SK-N-DZ (cell line): Measurements from ENCODE around the gene FRG2. TPM values are rescaled to one million over a fixed set of nuclear protein-coding genes. Genes with fewer than 3 reads are reported as not detected.
"Not testable (repeated sequence)": the region's sequence is repeated elsewhere in the genome, so short reads cannot be mapped to it uniquely, and the experiment has no call there.

Experiments
- DNase-seq: peaks from one replicate; pipeline ENCODE4 v3.0.0-alpha.2; 2015; ENCODE audit warnings: low spot score
- polyA plus RNA-seq, 2 experiments: library from polyadenylated mRNA; depleted of rRNA; stranded (reverse); fragments of >200 nt; gene quantifications; 2 replicates each; pipeline ENCODE4 v1.2.3, GENCODE V29; 2014

FRG2 gene
- not detected in 2 replicates for polyA plus RNA-seq (2014; cell fraction: cytosol; rRNA removed)
- not detected in 2 replicates for polyA plus RNA-seq (2014; cell fraction: nucleus; rRNA removed)

DNA sequence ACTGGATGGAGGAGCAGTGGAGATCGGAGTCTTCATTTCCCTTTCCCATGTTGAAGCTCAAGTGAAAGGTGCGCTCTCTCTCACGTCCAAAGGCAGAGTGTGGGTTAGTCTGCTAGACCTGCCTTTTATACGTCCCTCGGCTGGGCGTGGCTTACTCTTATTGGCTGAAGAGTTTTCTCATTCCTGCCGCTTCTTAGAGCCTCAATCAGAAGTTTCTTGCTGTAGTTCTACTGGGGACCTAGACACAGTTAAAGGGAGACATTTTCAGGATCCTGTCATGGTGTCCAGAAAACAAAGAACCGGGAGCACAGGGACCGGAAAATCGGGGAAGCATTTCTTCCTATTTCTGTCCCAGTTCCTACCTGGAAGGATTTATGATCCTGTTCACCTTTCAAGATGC is at the start of gene FRG2:
Gene FRG2, minus strand, starts transcription at position 101 of the 400 bp plus-strand sequence. Its CDS starts 52 bp downstream, at position 49.
- DNase-seq, result not testable (repeated sequence)

DNA sequence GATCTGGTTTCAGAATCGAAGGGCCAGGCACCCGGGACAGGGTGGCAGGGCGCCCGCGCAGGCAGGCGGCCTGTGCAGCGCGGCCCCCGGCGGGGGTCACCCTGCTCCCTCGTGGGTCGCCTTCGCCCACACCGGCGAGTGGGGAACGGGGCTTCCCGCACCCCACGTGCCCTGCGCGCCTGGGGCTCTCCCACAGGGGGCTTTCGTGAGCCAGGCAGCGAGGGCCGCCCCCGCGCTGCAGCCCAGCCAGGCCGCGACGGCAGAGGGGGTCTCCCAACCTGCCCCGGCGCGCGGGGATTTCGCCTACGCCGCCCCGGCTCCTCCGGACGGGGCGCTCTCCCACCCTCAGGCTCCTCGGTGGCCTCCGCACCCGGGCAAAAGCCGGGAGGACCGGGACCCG is 41.3 kb upstream of the FRG2 start:
- DNase-seq, result not testable (repeated sequence)

DNA sequence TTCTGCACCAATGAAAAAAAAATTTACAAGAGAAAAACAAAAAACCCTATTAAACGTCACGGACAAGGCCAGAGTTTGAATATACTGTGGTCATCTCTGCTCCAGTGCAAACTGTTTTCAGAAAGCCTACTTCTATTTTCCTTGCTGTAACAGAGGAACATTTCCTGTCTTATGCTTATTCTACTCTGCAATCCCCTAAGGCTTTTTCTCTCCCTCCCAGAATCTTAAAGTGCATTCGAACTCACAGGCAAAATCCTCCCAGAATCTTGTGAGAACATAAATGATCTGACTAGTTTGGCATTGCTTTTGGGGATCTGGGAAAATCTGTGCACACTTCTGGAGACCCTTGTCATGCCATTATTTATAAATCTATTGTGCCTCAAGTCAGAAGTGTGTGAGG is 37.7 kb upstream of the FRG2 start:
- DNase-seq, result not testable (repeated sequence)

DNA sequence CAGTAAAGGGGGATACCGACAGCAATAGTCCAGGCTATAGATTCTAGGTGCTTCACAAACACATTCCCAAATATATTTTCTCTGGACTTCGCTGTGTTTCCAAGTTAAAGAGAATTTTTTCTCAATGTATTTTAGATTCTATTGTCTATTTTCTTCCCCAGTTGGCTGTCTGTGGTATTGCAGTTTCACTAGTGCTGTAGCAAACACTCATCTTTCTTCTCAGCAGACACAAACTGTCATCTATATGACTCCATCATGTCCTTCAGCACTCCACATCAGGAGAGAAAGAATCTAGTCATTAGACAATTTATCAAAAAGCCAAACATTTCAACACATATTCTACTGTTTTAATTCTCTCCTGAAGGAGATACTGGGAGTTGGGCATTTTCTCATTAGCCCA is 37.3 kb upstream of the FRG2 start, which contains the start of gene DBET:
Gene DBET, plus strand, starts transcription at position 161 of the 400 bp plus-strand sequence.
- DNase-seq, result not testable (repeated sequence)

DNA sequence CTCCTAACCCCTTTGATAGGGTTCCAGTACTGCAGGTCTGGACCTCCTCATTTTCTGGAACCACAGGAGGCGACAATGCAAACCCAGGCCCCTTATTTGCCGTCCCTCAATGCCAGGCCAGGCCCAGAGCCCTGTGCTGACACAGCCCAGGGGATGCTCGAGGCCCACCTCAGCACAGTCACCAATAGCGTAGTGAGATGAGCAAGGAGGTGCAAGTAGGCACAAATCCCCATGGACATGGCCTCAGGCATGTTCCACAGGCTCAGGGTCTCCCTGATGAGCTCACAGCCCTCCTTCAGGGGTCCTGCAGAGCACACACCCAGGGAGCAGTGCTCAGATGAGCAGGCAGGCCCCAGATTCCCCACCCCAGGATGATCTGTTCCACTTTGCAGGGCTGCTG is 31.9 kb upstream of the FRG2 start:
- not testable (repeated sequence) for DNase-seq

DNA sequence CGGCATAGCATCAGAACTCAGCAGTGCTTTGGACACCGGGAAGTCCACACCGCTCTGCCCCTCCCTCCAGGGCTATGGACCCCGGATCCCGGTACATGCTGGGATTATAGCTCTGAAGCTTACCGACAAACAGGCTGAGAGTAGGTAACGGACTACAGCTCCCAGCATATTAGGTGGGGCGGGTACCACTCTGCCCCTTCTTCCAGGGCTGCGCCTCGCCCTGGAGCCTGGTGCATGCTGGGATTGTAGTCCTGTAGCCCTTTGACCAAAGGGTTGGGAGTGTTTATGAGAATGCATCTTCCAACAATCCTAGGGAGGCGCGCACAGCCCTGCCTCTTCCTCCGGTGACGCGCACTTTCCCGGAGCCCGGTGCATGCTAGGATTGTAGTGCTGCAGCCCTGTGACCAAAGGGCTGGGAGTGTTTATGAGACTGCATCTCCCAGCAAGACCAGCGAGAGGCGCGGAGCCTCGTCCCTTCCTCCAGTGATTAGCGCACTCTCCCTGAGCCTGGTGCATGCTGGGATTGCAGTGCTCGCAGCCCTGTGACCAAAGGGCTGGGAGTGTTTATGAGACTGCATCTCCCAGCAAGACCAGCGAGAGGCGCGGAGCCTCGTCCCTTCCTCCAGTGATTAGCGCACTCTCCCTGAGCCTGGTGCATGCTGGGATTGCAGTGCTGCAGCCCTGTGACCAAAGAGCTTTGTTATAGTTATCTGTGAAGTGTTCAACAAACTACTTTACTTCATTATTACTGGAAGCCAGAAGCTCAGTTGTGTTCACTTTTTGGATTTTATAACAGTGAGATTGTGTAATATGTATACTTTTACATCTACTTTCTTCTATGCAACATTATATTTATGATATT is 22.6 kb upstream of the FRG2 start:
- DNase-seq, result not testable (repeated sequence)

DNA sequence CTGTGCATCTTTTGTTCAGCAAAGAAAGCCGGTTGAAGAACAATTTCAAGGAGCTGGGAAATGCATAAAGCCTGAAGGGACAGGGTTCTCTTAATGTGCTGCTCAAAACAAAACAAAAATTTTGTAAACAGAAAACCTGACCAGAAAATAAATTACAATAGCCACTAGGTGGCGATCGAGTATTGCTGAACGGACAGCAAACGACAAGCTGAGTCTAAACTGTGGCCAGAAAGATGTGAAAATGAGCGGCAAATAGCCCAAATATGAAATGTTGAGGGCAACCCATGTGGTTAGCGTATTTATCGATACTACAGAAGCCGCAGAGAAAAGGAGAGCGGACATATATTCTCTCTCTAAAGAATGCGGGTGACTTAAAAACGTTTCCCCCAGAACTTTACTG is 20.6 kb upstream of the FRG2 start:
- not testable (repeated sequence) for DNase-seq

DNA sequence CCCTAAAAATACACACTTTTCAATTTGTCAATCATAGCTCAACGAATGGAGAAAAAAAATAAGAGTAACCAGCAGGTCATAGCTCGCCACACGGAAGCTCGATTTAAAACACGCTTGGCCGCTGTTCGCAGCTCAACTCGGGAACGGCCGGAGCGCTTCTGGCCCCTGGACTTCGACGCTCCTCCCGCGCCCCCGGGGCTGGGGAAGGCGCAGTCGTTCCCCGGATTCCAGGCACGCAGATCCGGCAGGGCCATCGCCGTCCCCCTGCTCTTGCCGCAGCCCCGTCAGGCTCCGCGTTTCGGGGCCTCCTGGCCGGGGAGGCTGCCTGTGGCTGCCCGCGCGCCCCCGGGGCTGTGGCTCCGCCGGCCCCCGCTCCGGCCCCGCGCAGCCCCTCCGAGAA is 13.8 kb upstream of the FRG2 start:
- DNase-seq, result not testable (repeated sequence)

DNA sequence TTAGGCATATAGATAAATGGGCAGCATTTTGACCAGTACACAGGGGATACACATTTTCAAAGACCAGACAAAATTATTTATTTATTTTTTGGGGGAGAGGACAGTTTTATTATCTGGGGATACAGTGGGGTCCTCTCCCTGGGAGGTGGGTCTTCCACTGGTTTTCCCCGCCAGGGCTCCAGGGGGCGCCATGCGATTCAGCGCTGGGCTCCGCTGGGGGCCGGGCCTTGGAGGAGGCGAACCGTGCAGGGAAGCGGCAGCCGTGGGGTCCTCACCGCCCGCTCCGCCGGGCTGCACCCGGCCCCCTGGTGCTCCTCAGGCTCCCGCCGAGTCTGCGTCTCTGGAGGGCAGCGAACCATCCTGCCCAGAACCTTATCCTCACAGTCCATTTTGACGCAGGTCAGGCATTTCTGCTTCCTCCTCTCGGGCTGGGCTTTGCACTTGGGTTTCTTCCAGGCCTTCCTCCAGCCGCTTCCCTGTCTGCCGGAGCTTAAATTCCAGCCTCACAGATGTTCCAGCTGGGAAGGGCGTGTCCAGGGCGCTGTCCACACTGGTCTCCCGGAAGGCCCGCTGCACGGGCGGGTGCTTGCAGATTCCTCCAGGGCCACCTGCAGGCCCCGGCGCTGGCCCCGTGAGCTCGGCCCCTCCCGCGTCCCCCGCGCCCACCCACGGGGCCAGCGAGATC is 10.8 kb upstream of the FRG2 start:
- DNase-seq, result not testable (repeated sequence)

DNA sequence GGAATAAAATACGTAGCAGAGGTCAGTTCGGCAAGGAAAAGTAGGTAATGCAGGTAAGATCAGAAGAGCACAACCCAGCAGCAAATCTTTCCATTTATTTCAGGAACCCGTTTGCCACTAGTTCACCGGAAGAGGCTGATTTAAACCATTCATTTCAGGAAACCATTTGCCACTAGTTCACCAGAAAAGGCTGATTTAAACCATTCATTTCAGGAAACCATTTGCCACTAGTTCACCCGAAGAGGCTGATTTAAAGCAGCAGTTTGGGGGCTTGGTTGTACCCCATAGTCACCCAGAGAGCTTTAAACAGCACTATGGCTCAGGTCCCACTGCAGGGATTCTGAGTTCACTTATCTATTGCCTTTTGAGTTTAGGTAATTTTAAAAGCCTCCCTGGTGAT is 4.2 kb upstream of the FRG2 start:
- not testable (repeated sequence) for DNase-seq

DNA sequence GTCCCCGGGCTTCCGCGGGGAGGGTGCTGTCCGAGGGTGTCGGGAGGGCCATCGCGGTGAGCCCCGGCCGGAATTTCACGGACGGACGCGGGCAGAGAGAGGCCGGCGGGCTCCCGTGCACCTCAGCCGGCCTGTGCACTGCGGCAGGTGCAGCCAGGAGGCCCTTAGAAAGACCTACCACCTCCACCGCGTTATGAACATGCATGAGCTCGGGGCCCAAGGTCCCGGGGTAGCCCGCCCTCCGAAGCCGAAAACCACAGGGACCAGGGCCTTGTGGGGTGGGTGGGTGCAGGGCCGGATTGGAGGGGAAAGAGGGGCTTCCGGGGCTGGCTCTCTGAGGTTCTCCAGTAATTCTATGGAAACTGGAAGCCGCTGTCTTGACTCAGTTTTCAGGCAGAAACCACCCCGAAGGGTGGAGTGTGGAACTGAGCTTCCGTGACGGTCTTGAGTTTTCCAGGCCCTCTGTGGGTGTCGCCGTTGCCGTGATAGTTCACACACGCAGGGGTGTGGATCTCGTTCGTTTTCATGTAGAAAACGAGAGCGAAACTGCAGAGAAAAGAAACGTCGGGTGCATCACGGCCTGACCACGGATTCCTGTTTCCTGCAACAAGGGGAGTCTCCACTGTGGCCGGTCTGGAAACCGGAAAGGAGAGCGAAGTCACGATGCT is 4.3 kb downstream of the FRG2 start:
- not testable (repeated sequence) for DNase-seq

DNA sequence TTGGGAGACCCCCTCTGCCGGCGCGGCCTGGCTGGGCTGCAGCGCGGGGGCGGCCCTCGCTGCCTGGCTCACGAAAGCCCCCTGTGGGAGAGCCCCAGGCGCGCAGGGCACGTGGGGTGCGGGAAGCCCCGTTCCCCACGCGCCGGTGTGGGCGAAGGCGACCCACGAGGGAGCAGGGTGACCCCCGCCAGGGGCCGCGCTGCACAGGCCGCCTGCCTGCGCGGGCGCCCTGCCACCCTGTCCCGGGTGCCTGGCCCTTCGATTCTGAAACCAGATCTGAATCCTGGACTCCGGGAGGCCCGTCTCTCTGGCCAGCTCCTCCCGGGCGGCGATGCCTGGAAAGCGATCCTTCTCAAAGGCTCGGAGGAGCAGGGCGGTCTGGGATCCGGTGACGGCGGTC is 5.1 kb downstream of the FRG2 start:
- DNase-seq, result not testable (repeated sequence)

DNA sequence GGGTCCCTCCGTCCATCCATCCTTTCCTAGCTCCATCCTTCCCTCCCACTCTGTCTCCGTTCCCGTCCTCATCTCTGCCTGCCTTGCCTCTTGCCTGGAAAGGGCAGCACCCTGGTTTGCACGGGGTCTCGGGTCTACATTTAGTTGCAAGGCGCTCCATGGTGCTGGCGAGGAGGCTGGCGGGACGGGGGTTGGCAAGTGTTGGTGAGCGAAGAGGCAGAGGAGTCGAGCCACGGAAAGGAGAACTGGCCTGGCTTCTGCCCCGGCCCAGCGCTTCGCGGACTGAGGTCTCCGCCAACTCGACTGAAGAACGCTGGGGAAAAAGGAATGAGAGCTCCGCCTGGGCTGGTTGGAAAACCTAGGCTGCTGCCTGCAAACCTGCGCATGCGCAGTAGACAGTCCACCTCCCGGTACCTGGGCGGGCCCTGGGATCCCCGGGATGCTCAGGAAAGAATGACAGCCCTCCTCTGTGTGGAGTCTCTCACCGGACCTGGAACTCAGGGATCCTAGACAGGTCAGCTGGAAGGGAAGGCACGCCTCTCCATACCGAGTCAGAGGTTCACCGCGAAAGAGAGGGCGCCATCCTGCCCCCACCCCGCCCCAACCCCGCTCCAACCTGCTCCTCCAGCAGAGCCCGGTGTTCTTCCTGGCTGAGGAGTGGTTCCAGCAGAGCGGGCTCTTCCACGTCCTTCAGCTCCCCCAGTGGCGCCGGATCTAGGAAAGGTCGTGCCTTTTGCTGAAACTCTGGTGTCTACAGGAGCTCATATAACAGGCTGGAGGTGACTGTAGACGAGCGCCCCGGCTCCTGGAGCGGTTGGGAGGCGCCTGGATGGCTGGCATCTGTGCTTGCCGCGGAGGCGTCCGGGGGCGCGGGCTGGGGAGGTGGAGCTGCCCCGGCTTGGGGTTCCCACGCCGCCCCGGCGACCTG is 6.0 kb downstream of the FRG2 start:
- DNase-seq, result peak; percentile 81

DNA sequence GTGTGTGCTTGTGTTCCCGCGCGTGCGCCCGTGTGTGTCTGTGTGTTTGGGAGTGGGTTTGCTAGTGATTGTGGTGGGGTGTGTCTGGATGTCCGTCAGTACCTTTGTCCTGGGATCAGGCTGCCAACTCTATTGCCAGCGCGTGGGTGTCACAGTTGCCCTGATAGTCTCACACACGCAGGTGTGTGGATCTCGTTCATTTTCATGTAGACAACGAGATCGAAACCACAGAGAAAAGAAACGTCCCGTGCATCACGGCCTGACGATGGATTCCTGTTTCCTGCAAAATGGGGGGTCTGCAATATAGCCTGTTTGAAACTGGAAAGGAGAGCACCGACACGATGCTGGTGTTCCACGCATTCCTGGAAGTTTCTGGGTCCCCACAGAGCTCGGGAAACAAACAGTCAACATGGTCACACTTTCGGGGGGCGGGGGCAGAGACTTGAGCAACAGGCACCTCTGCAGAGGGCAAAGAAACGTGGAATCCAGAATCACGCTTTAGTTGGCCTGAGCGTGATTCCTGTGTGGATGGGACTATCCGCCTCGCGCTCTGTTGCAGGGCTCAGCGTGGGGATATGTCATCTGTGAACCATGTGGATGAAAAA is 7.1 kb downstream of the FRG2 start:
- DNase-seq, result not testable (repeated sequence)

DNA sequence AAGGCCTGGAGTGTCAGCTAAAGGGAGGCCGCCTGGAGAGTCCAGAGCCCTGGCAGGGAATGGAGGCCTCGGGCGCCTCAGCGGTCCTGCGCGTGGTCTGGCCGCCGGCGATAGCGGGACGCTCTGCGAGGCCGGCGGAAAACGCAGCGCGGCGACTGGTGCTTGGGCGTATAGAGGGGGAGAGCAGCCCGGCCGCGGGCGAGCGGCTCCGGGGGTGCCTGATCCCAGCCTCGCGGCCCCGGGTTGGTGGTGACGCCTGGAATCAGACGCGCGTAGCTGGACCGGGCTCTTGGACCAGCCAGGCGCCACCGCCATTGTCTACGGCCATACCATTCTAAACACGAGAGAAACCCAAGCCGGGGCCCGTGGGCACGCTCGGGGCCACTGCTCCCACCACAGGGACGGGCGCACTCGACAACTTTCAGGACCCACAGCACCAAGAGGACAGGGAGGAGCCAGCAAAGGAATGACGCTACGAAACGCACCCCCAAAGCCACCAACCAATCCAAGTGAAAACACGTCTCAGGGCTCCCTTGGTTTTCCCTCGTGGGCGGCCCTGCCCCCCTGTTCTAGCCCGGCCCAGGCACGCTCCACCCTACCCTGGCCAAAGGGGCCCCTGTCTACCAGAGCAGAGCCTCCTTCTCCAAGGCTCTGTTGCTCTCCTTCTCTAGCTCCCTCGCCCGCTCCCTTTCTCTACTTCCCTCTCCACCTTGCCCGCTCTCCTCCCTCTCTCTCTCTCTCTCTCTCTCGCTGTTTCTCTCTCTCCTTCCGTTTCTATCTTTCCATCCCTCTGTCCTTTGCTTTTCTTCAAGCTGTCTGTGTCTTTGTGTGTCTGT is 7.8 kb downstream of the FRG2 start:
- DNase-seq, result no peak

DNA sequence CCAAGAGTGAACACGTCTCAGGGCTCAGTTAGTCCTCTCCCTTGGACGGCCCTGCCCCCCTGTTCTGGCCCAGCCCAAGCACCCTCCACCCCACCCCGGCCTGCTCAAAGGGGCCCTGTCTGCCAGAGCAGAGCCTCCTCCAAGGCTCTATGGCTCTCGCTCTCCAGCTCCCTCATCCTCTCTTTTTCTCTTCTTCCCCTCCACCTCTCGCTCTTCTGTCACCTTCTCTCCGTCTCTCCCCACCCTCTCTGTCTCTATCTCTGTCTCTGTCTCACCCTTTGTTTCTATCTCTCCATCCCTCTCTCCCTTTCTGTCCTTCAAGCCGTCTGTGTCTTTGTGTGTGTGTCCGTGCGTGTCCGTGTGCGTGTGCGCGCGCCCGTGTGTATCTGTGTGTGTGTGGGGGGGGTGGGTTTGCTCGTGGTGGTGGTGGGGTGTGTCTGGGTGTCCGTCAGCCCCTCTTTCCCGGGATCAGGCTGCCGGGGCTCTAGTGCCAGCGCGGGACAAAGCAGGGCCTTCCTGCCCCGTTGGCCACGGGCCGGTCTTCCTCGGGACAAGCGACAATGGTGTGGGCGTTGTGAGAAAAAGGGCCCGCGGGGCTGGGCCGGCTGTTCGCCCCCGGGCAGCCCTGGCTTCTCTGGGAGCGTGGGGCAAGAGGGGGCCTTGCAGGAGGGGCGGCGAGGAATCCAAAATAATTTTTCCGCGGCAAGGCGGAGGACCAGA is 8.7 kb downstream of the FRG2 start:
- no peak for DNase-seq

DNA sequence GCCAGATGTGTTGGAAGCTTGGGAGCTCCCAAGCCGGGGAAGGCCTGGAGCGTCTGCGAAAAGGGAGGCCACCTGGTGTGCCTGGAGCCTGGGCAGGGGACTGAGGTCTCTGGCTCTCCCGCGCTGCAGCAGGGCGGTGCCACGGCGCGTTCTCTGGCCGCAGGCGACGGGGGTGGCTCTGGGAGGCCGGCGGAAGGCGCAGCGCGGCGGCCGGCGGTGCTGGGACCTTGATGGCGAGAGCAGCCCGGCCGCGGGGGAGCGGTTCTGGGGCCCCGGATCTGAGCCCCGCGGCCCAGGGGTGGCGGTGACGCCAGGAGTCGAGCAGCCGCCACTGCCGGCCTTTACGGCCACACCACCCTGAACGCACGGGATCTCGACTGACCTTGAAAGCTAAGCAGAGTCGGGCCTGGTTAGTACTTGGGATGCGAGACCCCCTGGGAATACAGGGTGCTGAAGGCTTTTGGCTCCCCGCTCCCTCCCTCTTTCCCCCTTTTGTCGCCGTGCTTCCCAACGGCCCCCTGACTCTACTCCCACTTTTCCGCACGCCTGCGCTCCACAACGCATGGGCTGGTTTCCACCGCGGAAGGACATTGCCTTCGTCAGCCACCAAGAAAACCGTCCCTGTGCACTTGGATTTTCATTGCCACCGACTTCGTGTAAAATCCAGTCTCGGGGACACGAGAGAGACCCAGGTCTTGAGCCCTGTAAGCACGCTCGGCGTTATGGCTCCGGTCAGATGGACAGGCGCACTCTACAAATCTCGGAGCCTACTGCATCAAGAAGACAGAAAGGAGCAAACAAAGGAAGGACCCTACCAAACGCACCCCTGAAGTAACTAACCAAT is 9.5 kb downstream of the FRG2 start:
- DNase-seq, result no peak
